ENCODE results near the gene C1QTNF3.

The C1QTNF3 gene

DNA sequence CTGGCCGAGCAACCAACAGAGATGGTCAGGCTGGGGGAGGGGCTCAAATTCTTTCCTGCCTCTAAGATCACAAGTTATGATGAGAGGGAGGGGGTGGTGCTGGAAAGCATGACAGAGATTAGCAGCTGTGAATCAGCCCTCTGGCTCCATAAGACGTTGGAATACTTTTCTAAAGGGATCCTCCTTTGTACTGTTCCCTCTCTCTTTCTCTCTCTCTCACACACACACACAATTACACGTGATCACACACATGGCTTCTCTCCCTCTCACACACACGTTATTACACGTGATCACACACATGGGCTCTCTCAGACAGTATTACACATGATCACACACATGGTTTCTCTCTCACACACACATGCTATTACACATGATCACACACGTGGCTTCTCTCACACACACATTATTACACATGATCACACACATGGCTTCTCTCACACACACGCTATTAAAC is 58.3 kb downstream of the C1QTNF3 start, which contains the start of gene SLC45A2:
TSS of gene SLC45A2 (minus strand) at position 23 of the 454 bp plus-strand sequence. CDS start 110 bp downstream, outside the sequence.
- TF ChIP-seq, protein P1, sequence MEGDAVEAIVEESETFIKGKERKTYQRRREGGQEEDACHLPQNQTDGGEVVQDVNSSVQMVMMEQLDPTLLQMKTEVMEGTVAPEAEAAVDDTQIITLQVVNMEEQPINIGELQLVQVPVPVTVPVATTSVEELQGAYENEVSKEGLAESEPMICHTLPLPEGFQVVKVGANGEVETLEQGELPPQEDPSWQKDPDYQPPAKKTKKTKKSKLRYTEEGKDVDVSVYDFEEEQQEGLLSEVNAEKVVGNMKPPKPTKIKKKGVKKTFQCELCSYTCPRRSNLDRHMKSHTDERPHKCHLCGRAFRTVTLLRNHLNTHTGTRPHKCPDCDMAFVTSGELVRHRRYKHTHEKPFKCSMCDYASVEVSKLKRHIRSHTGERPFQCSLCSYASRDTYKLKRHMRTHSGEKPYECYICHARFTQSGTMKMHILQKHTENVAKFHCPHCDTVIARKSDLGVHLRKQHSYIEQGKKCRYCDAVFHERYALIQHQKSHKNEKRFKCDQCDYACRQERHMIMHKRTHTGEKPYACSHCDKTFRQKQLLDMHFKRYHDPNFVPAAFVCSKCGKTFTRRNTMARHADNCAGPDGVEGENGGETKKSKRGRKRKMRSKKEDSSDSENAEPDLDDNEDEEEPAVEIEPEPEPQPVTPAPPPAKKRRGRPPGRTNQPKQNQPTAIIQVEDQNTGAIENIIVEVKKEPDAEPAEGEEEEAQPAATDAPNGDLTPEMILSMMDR (IDR thresholded peaks at IDR 0.05; ENCODE audit: extremely low read depth, missing control alignments) = no peak
- DNase-seq (ENCODE audit: low spot score) = no peak

DNA sequence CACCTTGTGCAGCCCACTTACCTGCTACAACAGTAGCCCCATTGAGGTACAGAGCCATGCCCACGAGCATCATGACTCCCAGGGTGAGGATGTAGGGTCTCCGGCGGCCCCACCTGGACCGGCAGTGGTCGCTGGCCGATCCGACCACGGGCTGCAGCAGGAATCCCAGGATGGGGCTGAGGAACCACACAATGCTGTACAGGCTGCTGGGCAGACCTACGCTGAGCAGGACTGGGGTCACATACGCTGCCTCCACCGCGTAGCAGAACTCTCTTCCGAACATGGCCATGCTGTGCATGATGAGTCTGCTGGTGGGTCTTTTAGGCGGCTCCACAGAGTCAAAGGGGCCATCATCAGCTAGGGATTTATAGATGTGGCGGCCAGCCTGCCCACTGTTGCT is 58.8 kb downstream of the C1QTNF3 start:
- TF ChIP-seq, protein P1 (IDR thresholded peaks at IDR 0.05; ENCODE audit: extremely low read depth, missing control alignments) = no peak
- no peak for DNase-seq (ENCODE audit: low spot score)

DNA sequence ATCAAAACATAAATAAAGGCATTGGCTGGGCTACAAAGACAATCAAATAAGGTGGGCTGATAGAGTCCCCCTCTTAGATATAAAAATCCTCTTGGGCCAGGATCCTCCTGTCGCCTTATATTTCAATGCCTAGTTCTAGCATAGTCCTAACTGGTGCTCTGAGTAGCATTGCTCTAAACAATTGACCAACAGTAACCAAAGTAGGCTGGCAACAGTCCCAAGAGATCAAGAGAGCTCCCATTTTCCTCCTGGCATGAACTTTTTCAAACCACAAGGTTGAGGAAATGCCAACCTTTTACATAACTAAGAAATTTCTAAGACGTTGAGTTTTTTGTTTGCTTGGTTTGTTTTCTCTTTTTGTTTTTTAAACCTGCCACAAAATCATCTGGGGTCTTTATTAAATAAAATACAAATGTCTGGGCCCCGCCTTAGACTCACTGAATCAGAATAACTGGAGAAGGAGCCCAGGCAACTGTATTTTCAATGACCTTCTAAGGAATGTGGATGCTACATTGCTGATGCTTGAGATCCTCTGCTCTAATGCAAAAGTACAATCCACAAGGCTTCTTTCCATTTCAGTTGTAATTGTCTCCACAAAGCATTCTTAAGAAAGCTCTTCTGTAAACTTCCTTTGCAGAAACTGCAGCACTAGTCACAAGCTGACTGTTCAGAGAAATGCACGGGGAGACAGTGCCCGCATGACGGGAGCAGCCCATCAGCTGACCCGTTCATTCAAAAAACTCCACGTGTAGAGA is 61.4 kb downstream of the C1QTNF3 start:
- no peak for DNase-seq (ENCODE audit: low spot score)
- TF ChIP-seq, protein P1 (IDR thresholded peaks at IDR 0.05; ENCODE audit: extremely low read depth, missing control alignments) = no peak

DNA sequence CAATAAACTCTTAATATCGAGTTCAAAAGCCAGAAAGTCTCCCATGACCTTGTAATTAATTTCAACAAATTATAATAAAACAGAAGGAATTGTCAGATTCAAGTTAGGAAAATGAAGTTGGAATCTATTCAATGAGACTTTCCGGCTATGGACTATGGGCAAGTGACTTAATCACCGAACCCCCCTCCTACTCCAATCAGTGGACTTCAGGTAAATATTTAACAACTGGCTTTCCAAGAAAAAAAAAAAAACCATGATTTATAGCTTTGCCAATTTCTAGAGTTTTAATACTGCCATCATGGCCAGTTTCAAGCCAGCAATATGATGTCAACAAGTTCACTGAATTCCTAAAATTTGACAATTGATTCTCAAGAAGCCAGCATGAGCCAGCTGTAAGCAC is 63.0 kb downstream of the C1QTNF3 start:
- TF ChIP-seq, protein P1 (IDR thresholded peaks at IDR 0.05; ENCODE audit: extremely low read depth, missing control alignments) = no peak
- DNase-seq (ENCODE audit: low spot score) = no peak

DNA sequence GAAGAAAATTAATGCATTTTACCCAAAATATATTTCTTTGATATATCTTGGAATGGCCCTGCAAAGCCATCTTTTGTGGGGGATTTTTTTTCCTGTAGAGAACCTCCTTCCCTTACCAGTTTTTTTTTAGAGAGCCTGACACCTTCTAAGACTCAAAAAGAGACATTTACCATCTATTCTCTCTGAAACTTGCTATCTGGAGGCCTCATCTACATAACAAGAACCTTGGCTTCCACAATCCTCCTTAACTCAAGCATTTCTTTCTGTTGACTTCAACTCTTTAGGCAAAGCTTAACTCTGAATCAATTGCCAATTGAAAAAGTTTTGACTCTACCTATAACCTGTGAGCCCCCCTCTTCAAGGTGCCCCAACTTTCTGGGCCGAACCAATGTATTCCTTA is 64.7 kb downstream of the C1QTNF3 start:
- DNase-seq (ENCODE audit: low spot score) = no peak

DNA sequence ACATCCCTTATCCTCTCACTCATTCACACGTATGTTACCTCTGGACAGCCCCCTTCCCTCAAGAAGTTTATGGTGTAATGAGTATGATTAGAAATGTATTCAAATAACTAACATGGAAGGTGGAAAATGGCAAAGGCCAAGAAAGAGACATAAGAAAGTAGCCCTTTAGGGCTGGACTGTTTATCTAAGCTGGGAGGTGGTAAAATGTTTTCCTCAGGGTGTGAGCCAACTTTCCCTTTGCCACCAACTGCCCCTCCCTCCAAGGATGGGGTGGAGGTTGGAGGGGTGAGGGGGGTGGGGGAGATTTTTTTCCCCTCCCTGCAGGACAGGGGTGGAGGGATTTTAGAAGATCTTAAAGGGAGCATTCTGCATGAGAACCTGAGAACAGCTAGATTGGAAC is 66.7 kb downstream of the C1QTNF3 start:
- no peak for DNase-seq (ENCODE audit: low spot score)
- TF ChIP-seq, protein P1 (IDR thresholded peaks at IDR 0.05; ENCODE audit: extremely low read depth, missing control alignments) = no peak

More for the DNA sequence above, 64.7 kb downstream of the C1QTNF3 start:
- TF ChIP-seq, protein P1 (IDR thresholded peaks at IDR 0.05; ENCODE audit: extremely low read depth, missing control alignments) = no peak

DNA sequence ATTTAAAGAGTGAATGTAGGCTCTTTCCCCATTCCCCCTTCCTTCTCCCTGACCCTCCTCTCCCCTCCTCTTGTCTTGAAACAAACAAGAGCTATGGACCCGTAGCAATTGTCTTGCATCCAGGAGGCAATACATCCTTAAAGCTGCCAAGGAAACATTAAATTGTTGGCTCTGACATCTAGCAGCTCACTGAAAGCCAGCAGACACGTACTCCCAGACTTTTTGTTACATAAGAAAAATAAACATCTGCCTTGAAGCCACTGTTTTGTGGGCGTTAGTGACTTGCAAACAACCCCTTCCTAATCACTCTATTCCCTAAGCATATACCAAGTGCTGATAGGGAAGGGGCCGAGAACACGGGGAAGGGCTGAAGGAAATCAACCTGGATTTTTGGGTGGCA is 67.2 kb downstream of the C1QTNF3 start:
- DNase-seq (ENCODE audit: low spot score) = no peak

More for the DNA sequence above, 67.2 kb downstream of the C1QTNF3 start:
- TF ChIP-seq, protein P1 (IDR thresholded peaks at IDR 0.05; ENCODE audit: extremely low read depth, missing control alignments) = no peak
